OCI-LY7 (cell line): ENCODE results near the gene RBMS2. TPM values are rescaled to one million over a fixed set of nuclear protein-coding genes. Genes with fewer than 3 reads are reported as not detected.

Source experiments
- BruUV-seq: library from RNA; stranded (reverse); fragments of 400-500 nt; replicated peaks from 2 replicates; lab custom pipeline; 2021; lab: Mats Ljungman, UMichigan
- CTCF ChIA-PET: fragments of 300-600 bp; sonication (Branson Sonifier 250); formaldehyde crosslinking; loops from one replicate; lab custom pipeline; 2022; ENCODE audit warnings: antibody characterized with exemption; ENCODE audit not compliant: unreplicated experiment; lab: Charles Lee
- POLR2A ChIA-PET: fragments of 300-600 bp; sonication (Branson Sonifier 250); formaldehyde crosslinking; loops from one replicate; lab custom pipeline; 2022; ENCODE audit warnings: antibody characterized with exemption; lab: Charles Lee
- DNase-seq: peaks from one replicate; pipeline ENCODE4 v3.0.0-alpha.2; 2015; ENCODE audit warnings: low spot score
- H2AFZ ChIP-seq: fragments of 200-600 bp; sonication (generic), shearing (Covaris generic); 2 replicates; pipeline ENCODE4 v1.6.1; 2014; ENCODE audit warnings: mild to moderate bottlenecking, antibody characterized with exemption, low read length, moderate library complexity
- H3K27ac ChIP-seq: fragments of 200-600 bp; sonication (generic); 2 replicates; pipeline ENCODE4 v1.5.1; 2014; ENCODE audit warnings: mixed run types, low read depth, mild to moderate bottlenecking, moderate library complexity, low read length, inconsistent platforms; ENCODE audit not compliant: poor library complexity, severe bottlenecking
- H3K36me3 ChIP-seq: fragments of 200-600 bp; sonication (generic); 2 replicates; pipeline ENCODE4 v1.6.1; 2014; ENCODE audit warnings: mild to moderate bottlenecking, antibody characterized with exemption, low read length, moderate library complexity, mixed read lengths; ENCODE audit not compliant: insufficient read depth
- H3K4me1 ChIP-seq: fragments of 200-600 bp; sonication (generic); 2 replicates; pipeline ENCODE4 v1.5.1; 2014; ENCODE audit warnings: mild to moderate bottlenecking, low read length; ENCODE audit not compliant: insufficient read depth, poor library complexity, severe bottlenecking
- H3K4me2 ChIP-seq: fragments of 200-600 bp; sonication (generic); 2 replicates; pipeline ENCODE4 v1.6.1; 2014; ENCODE audit warnings: mild to moderate bottlenecking, low read length
- H3K4me3 ChIP-seq: fragments of 200-600 bp; sonication (generic); 2 replicates; pipeline ENCODE4 v1.5.1; 2014; ENCODE audit warnings: mild to moderate bottlenecking, low read depth, low read length; ENCODE audit not compliant: poor library complexity, severe bottlenecking
- H3K79me2 ChIP-seq: fragments of 200-600 bp; sonication (generic); 2 replicates; pipeline ENCODE4 v1.6.1; 2016; ENCODE audit warnings: low read depth, mild to moderate bottlenecking, low read length, moderate library complexity, mixed read lengths; ENCODE audit not compliant: insufficient read depth
- H3K9me2 ChIP-seq: fragments of 200-600 bp; sonication (generic); 2 replicates; pipeline ENCODE4 v1.6.1; 2016; ENCODE audit warnings: mild to moderate bottlenecking, low read length, mixed read lengths; ENCODE audit not compliant: insufficient read depth
- H3K9me3 ChIP-seq: fragments of 200-600 bp; sonication (generic); 2 replicates; pipeline ENCODE4 v1.6.1; 2014; ENCODE audit warnings: mild to moderate bottlenecking, mixed run types, low read length, mixed read lengths
- H4K20me1 ChIP-seq: fragments of 200-600 bp; sonication (generic); 2 replicates; pipeline ENCODE4 v1.6.1; 2014; ENCODE audit warnings: mild to moderate bottlenecking, antibody characterized with exemption, low read length, moderate library complexity, mixed read lengths; ENCODE audit not compliant: insufficient read depth
- CTCF ChIP-seq: fragments of 200-600 bp; sonication (generic); conservative IDR thresholded peaks from 2 replicates; pipeline ENCODE4 v1.5.1; 2014; ENCODE audit warnings: mild to moderate bottlenecking, antibody characterized with exemption, low read length, moderate library complexity, mixed read lengths
- EZH2phosphoT487 ChIP-seq: fragments of 200-600 bp; sonication (generic); IDR thresholded peaks from 2 replicates; pipeline ENCODE4 v1.6.1; 2018; ENCODE audit warnings: low read depth, borderline replicate concordance, mild to moderate bottlenecking, mixed run types, antibody characterized with exemption, low read length, moderate library complexity, mixed read lengths
- intact Hi-C: fragments of 100-400 bp; cut with micrococcal nuclease; formaldehyde crosslinking; loops from one replicate; pipeline ENCODE4 v1.10.0; 2022; ENCODE audit not compliant: unreplicated experiment
- total RNA-seq, 2 experiments: library from RNA; depleted of rRNA in 1 of 2; stranded (reverse); fragments of >200 nt in 1 of 2; shearing (Covaris generic) in 1 of 2; gene quantifications; 2 replicates each; pipeline ENCODE4 v1.2.3, GENCODE V29; 2014 to 2022

The RBMS2 gene
- total RNA-seq, 2 experiments from 2014 or later, result 0.27 to 0.32 TPM

- Histone ChIP-seq H3K79me2 (no peaks in the 10 kb centered on the region), H3K9me3 (no peaks in the 10 kb centered on the region), H3K4me1 (no peaks in the 10 kb centered on the region), H3K36me3 (no peaks in the 10 kb centered on the region), H3K4me3 (no peak overlapping the region), H3K9me2 (no peaks in the 10 kb centered on the region), H3K27ac (no peak overlapping the region), H4K20me1 (no peaks in the 10 kb centered on the region), H2AFZ (no peak overlapping the region), H3K4me2 (no peak overlapping the region)
- intact Hi-C loops, result loop anchor here (1.0 to 10.0 kb wide), 2 partner anchors 55 to 596 kb away; partner anchors contain the start of gene STAT6
- no TSS peak for BruUV-seq
- CTCF ChIA-PET, result interaction anchor here (0.6 kb wide), 2 partner anchors 38 to 342 kb away, joined by 3 read pairs; no protein-coding TSS in a partner anchor
- POLR2A ChIA-PET, result interaction anchor here (0.6 kb wide), 1 partner anchor 419 kb away, joined by 3 read pairs; no protein-coding TSS in a partner anchor
- TF ChIP-seq EZH2phosphoT487 (no peak), CTCF (no peak)
- no peak for DNase-seq
These were observed 3.0 kb upstream of the RBMS2 start for GRCh38 chr12:56518570-56518969.

GRCh38 chr12:56520048-56520447, 1.6 kb upstream of the RBMS2 start:
- ChIA-PET POLR2A (interaction anchor here (0.6 kb wide), 1 partner anchor 178 kb away, joined by 3 read pairs; no protein-coding TSS in a partner anchor), CTCF (no interaction called here)
- Histone ChIP-seq H3K4me2 (no peak overlapping the region), H3K79me2 (no peaks in the 10 kb centered on the region), H2AFZ (no peak overlapping the region), H3K9me2 (no peaks in the 10 kb centered on the region), H3K4me3 (no peak overlapping the region), H3K27ac (no peak overlapping the region), H4K20me1 (no peaks in the 10 kb centered on the region), H3K36me3 (no peaks in the 10 kb centered on the region), H3K9me3 (no peaks in the 10 kb centered on the region), H3K4me1 (no peaks in the 10 kb centered on the region)
- no peak for DNase-seq
- TF ChIP-seq CTCF (no peak), EZH2phosphoT487 (no peak)
- BruUV-seq, result no TSS peak
- intact Hi-C loops, result no loop called here

- intact Hi-C loops, result no loop called here
- no peaks in the 10 kb centered on the region for H3K4me1 ChIP-seq
- no peak overlapping the region for H3K4me3 ChIP-seq
- no peaks in the 10 kb centered on the region for H4K20me1 ChIP-seq
- no peak overlapping the region for H3K27ac ChIP-seq
- no peaks in the 10 kb centered on the region for H3K9me2 ChIP-seq
- no peak for TF ChIP-seq CTCF
- no peak overlapping the region for H3K4me2 ChIP-seq
- H3K9me3 ChIP-seq, result no peaks in the 10 kb centered on the region
- ChIA-PET POLR2A (interaction anchor here (0.6 to 0.7 kb wide), 3 partner anchors 36 to 666 kb away, joined by 3 to 4 read pairs (median 4); no protein-coding TSS in a partner anchor), CTCF (interaction anchor here (1.4 kb wide), 1 partner anchor 116 kb away, joined by 3 read pairs; no protein-coding TSS in a partner anchor)
- H3K79me2 ChIP-seq, result no peaks in the 10 kb centered on the region
- H3K36me3 ChIP-seq, result no peaks in the 10 kb centered on the region
- no TSS peak for BruUV-seq
- no peak for DNase-seq
- H2AFZ ChIP-seq, result no peak overlapping the region
These were observed 1.1 kb upstream of the RBMS2 start for GRCh38 chr12:56520506-56520905.
